Testis (tissue), 3 donors: Measurements from ENCODE around the gene ZNF784. TPM values are rescaled to one million over a fixed set of nuclear protein-coding genes. Genes with fewer than 3 reads are reported as not detected.

Experiments used
- DNase-seq: peaks from one replicate; pipeline ENCODE4 v3.0.0-alpha.2; 2019
- H3K27ac ChIP-seq, 2 donors: fragments of 200-600 bp; sonication (generic); one replicate each; pipeline ENCODE4 v1.5.1; 2019
- H3K27me3 ChIP-seq: fragments of 200-600 bp; sonication (generic); one replicate; pipeline ENCODE4 v1.5.1; 2019
- H3K36me3 ChIP-seq: fragments of 200-600 bp; sonication (generic); one replicate; pipeline ENCODE4 v1.5.1; 2017; ENCODE audit warnings: low read depth; ENCODE audit errors: missing control alignments
- H3K4me1 ChIP-seq: fragments of 200-600 bp; sonication (generic); one replicate; pipeline ENCODE4 v1.5.1; 2019
- H3K4me3 ChIP-seq, 2 donors: fragments of 200-600 bp; sonication (generic); one replicate each; pipeline ENCODE4 v1.5.1; 2017 to 2019
- H3K9me3 ChIP-seq: fragments of 200-600 bp; sonication (generic); one replicate; pipeline ENCODE4 v1.5.1; 2017
- POLR2A ChIP-seq: fragments of 450-650 bp; IDR thresholded peaks from one replicate; pipeline ENCODE4 v1.6.1; 2017; ENCODE audit warnings: antibody characterized with exemption, mild to moderate bottlenecking, moderate library complexity
- WGBS, 2 donors: methylation state at CpG; one replicate each; pipeline ENCODE4 v1.1.5; 2018; 5-methylcytosine and 5-hydroxymethylcytosine counted together
- intact Hi-C: fragments of 100-400 bp; cut with DNase I; formaldehyde crosslinking; loops from one replicate; pipeline ENCODE4 v1.15.1; 2023; ENCODE audit warnings: low total_unique reads
- polyA plus RNA-seq: library from polyadenylated mRNA; stranded (reverse); fragments of 350-450 nt; fragmentation: Illumina TruSeq; extraction: RNeasy Lipid Tissue Mini Kit (QIAGEN cat#74804); gene quantifications from one replicate; pipeline ENCODE4 v1.2.3, GENCODE V29; 2014; ENCODE audit warnings: low read depth, low replicate concordance; ENCODE audit not compliant: insufficient read depth
- total RNA-seq, 2 donors: library from RNA; depleted of rRNA; stranded (reverse); fragments of >200 nt; gene quantifications; one replicate each; pipeline ENCODE4 v1.2.3, GENCODE V29; 2016
- TF ChIP-seq, protein P1 (sequence below), 3 experiments: fragments of 450-650 bp in 2 of 3; fragments of 200-600 bp in 1 of 3; sonication (generic) in 1 of 3; IDR thresholded peaks; one replicate each; pipeline ENCODE4 v1.5.1; 2016 to 2019; ENCODE audit warnings: antibody characterized with exemption in 3 of 3, mild to moderate bottlenecking in 2 of 3, moderate library complexity in 1 of 3

ZNF784 gene
- total and polyA plus RNA-seq, 3 donors from 2014 or later: 6.6 to 13.0 (median 10.3) TPM

DNA sequence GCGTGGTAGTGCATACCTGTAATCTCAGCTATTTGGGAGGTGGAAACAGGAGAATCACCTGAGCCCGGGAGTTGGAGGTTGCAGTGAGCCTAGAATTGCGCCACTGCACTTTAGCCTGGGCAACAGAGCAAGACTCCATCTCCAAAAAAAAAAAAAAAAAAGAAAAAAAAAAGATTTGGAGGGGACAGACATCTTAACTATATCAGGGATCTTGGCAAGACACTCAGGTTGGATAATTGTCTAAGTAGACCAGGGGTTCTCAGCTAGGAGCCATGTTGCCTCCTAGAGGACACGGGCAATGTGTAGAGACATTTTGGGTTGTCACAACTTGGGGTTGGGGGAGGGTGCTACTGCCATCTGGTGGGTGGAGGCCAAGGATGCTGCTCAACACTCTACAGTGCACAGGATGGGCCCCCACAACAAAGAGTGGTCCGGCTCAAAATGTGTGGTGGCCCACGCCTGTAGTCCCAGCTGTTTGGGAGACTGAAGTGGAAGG is 14.5 kb upstream of the ZNF784 start:
- no peak overlapping the region for H3K27ac ChIP-seq
- 69 to 76% methylated on average over 6 of the region's 6 CpGs for WGBS, 2 donors
- DNase-seq: no peak
- H3K4me3 ChIP-seq: no peak overlapping the region
- H3K27me3 ChIP-seq: no peaks in the 10 kb centered on the region
- TF ChIP-seq, protein P1, sequence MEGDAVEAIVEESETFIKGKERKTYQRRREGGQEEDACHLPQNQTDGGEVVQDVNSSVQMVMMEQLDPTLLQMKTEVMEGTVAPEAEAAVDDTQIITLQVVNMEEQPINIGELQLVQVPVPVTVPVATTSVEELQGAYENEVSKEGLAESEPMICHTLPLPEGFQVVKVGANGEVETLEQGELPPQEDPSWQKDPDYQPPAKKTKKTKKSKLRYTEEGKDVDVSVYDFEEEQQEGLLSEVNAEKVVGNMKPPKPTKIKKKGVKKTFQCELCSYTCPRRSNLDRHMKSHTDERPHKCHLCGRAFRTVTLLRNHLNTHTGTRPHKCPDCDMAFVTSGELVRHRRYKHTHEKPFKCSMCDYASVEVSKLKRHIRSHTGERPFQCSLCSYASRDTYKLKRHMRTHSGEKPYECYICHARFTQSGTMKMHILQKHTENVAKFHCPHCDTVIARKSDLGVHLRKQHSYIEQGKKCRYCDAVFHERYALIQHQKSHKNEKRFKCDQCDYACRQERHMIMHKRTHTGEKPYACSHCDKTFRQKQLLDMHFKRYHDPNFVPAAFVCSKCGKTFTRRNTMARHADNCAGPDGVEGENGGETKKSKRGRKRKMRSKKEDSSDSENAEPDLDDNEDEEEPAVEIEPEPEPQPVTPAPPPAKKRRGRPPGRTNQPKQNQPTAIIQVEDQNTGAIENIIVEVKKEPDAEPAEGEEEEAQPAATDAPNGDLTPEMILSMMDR (IDR thresholded peaks at IDR 0.05): no peak
- no peak for TF ChIP-seq POLR2A
- H3K9me3 ChIP-seq: no peaks in the 10 kb centered on the region
- intact Hi-C loops: no loop called here
- peaks cover 35% of the 10 kb centered on the region for H3K4me1 ChIP-seq
- H3K36me3 ChIP-seq: no peaks in the 10 kb centered on the region

DNA sequence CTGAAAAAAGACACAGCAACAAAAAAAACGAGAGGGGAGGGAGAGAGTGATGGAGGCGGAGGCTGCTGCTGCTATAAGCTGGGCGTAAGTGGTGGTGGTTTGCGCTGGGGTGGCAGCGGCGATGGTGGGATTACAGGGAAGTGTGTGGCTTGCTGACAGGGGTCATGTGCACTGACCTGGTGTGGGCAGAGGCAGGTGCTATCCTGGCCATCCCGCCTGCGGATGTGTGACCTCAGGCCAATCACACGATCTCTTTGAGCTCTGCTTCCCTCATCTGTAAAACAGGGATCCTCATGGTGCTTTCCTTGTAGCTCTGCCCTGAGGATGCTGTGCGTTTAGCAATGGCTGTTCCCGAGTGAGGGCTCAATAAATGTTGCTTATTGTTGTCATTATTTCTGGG is 13.2 kb upstream of the ZNF784 start:
- intact Hi-C loops: no loop called here
- no peak overlapping the region for H3K4me3 ChIP-seq
- no peaks in the 10 kb centered on the region for H3K36me3 ChIP-seq
- TF ChIP-seq, protein P1 (IDR thresholded peaks at IDR 0.05): no peak
- TF ChIP-seq POLR2A: no peak
- H3K27ac ChIP-seq: no peak overlapping the region
- WGBS, 2 donors: 74 to 82% methylated on average over 11 of the region's 11 CpGs
- no peaks in the 10 kb centered on the region for H3K27me3 ChIP-seq
- no peaks in the 10 kb centered on the region for H3K9me3 ChIP-seq
- no peak for DNase-seq
- H3K4me1 ChIP-seq: peaks cover 33% of the 10 kb centered on the region

- no peaks in the 10 kb centered on the region for H3K36me3 ChIP-seq
- H3K4me1 ChIP-seq: peaks cover 27% of the 10 kb centered on the region
- H3K9me3 ChIP-seq: no peaks in the 10 kb centered on the region
- DNase-seq: no peak
- H3K27ac ChIP-seq: no peak overlapping the region
- 77 to 83% methylated on average over 4 of the region's 4 CpGs for WGBS, 2 donors
- intact Hi-C loops: no loop called here
- no peak overlapping the region for H3K4me3 ChIP-seq
- TF ChIP-seq, protein P1 (IDR thresholded peaks at IDR 0.05): no peak
- no peak for TF ChIP-seq POLR2A
- no peaks in the 10 kb centered on the region for H3K27me3 ChIP-seq
These were observed 12.4 kb upstream of the ZNF784 start for GRCh38 chr19:55636723-55637122.

- Histone ChIP-seq H3K27ac (peak overlapping the region in 1 of 2 donors; percentile 92), H3K27me3 (no peaks in the 10 kb centered on the region), H3K9me3 (no peaks in the 10 kb centered on the region), H3K4me3 (peak overlapping the region; percentile 88 to 99), H3K4me1 (peaks cover 27% of the 10 kb centered on the region), H3K36me3 (no peaks in the 10 kb centered on the region)
- DNase-seq: no peak
- 58 to 66% methylated on average over 7 of the region's 7 CpGs for WGBS, 2 donors
- intact Hi-C loops: no loop called here
- TF ChIP-seq, protein P1 (IDR thresholded peaks at IDR 0.05): no peak
- no peak for TF ChIP-seq POLR2A
These were observed 11.6 kb upstream of the ZNF784 start for GRCh38 chr19:55635856-55636440.

GRCh38 chr19:55635334-55635717 is 11.0 kb upstream of the ZNF784 start:
- 9 to 10% methylated on average over 6 to 9 of the region's 9 CpGs for WGBS, 2 donors
- H3K4me3 ChIP-seq: peak overlapping the region; percentile 88 to 99
- no peak for DNase-seq
- no peaks in the 10 kb centered on the region for H3K36me3 ChIP-seq
- no peaks in the 10 kb centered on the region for H3K9me3 ChIP-seq
- TF ChIP-seq, protein P1 (IDR thresholded peaks at IDR 0.05): no peak
- TF ChIP-seq POLR2A: no peak
- H3K27me3 ChIP-seq: no peaks in the 10 kb centered on the region
- peak overlapping the region; percentile 92 for H3K27ac ChIP-seq
- intact Hi-C loops: no loop called here
- peaks cover 24% of the 10 kb centered on the region for H3K4me1 ChIP-seq
